Gastroesophageal sphincter (tissue), 4 donors: ENCODE measurements around the gene PRKAR1B. TPM values are rescaled to one million over a fixed set of nuclear protein-coding genes. Genes with fewer than 3 reads are reported as not detected.

Experiments
- ATAC-seq: fragments of 150-250 bp; one replicate; pipeline ENCODE4 v1.9.1; 2016; ENCODE audit warnings: mild to moderate bottlenecking, moderate library complexity
- H3K27ac ChIP-seq, 4 donors: fragments of 200-600 bp; sonication (generic) in 3 of 4; 1 replicate in 3 of 4; 2 replicates in 1 of 4; pipeline ENCODE4 v1.5.1; 2016 to 2019
- H3K27me3 ChIP-seq: fragments of 200-600 bp; sonication (generic); one replicate; pipeline ENCODE4 v1.5.1; 2019
- H3K36me3 ChIP-seq, 2 donors: fragments of 200-600 bp; sonication (generic); one replicate each; pipeline ENCODE4 v1.5.1; 2019; ENCODE audit warnings: control low read depth in 1 of 2
- H3K4me1 ChIP-seq, 3 donors: fragments of 200-600 bp; sonication (generic); 1 replicate in 2 of 3; 2 replicates in 1 of 3; pipeline ENCODE4 v1.5.1; 2016 to 2019; ENCODE audit warnings: control low read depth in 2 of 3
- H3K4me3 ChIP-seq, 2 donors: fragments of 200-600 bp; sonication (generic); one replicate each; pipeline ENCODE4 v1.5.1; 2019; ENCODE audit warnings: mild to moderate bottlenecking in 1 of 2, moderate library complexity in 1 of 2
- H3K9me3 ChIP-seq, 3 donors: fragments of 200-600 bp; sonication (generic); one replicate each; pipeline ENCODE4 v1.5.1; 2017 to 2019; ENCODE audit warnings: control low read depth in 2 of 3
- EP300 ChIP-seq: sonication (generic); formaldehyde crosslinking; IDR thresholded peaks from one replicate; pipeline ENCODE4 v1.6.1; 2017; ENCODE audit warnings: antibody characterized with exemption, mild to moderate bottlenecking
- POLR2A ChIP-seq, 2 donors: fragments of 450-650 bp; IDR thresholded peaks; one replicate each; pipeline ENCODE4 v1.6.1; 2017; ENCODE audit warnings: antibody characterized with exemption in 2 of 2, mild to moderate bottlenecking in 2 of 2, moderate library complexity in 1 of 2
- POLR2AphosphoS5 ChIP-seq: sonication (generic); formaldehyde crosslinking; IDR thresholded peaks from one replicate; pipeline ENCODE4 v1.6.1; 2017; ENCODE audit warnings: antibody characterized with exemption
- WGBS, 2 donors: methylation state at CpG; one replicate each; pipeline ENCODE4 v1.1.5; 2018; ENCODE audit warnings: low coverage in 1 of 2; 5-methylcytosine and 5-hydroxymethylcytosine counted together
- total RNA-seq, 4 donors: library from RNA; depleted of rRNA; stranded (reverse); fragments of >200 nt; gene quantifications; one replicate each; pipeline ENCODE4 v1.1.0, GENCODE V29; 2016
- TF ChIP-seq, protein P1 (sequence below), 4 experiments: fragments of 200-600 bp in 2 of 4; fragments of 450-650 bp in 2 of 4; sonication (generic) in 1 of 4; IDR thresholded peaks; one replicate each; pipeline ENCODE4 v1.5.1; 2017 to 2019; ENCODE audit warnings: antibody characterized with exemption in 4 of 4, mild to moderate bottlenecking in 2 of 4, moderate library complexity in 2 of 4

PRKAR1B gene
- total RNA-seq, 4 donors from 2014 or later = 11.6 to 39.1 (median 24.8) TPM

DNA sequence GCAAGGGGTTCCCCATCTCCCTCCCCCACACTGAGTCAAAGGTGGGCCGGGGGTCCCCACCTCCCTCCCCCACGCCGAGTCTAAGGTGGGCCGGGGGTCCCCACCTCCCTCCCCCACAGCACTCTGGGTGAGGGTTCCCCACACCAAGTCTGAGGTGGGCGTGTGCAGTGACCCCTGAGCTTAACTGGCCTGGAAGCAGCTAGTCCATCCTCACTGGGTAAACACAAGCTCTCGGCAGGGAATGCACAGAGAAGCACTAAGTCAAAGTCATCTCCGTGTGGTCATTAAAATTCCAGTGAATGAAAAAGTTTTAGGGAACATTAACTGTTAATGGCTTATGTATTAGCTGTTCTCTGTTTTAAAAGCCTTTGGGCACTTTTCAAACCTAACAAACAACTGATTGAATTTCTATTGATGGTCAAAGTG, 43.7 kb upstream of the PRKAR1B start:
- H3K9me3 ChIP-seq = no peaks in the 10 kb centered on the region
- ATAC-seq = no peak
- WGBS, 2 donors = 8% methylated on average over 2 of the region's 7 CpGs; no CpG with 5 or more reads in 1 of the 2 donors

DNA sequence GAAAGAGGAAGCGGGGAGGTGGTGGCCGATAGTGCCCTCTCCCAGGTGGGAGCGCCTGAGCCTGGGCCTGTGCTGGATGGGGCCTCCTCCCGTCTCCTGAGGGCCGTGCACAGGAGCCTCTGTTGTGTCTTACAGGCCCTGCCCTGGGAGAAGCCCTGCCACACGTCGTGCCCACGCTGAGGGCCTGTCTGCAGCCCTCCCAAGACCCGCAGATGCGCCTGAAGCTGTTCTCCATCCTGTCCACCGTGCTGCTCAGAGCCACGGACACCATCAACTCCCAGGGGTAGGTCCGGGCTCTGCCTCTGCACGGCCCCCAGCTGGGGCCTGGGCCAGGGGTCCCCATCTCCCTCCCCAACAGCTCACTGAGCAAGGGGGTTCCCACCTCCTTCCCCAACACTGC, 43.3 kb upstream of the PRKAR1B start:
- peaks cover 0 to 46% of the 10 kb centered on the region in 2 donors for H3K36me3 ChIP-seq
- TF ChIP-seq POLR2A (IDR thresholded peaks at IDR 0.05) (no peak), EP300 (no peak), POLR2AphosphoS5 (no peak)
- TF ChIP-seq, protein P1, sequence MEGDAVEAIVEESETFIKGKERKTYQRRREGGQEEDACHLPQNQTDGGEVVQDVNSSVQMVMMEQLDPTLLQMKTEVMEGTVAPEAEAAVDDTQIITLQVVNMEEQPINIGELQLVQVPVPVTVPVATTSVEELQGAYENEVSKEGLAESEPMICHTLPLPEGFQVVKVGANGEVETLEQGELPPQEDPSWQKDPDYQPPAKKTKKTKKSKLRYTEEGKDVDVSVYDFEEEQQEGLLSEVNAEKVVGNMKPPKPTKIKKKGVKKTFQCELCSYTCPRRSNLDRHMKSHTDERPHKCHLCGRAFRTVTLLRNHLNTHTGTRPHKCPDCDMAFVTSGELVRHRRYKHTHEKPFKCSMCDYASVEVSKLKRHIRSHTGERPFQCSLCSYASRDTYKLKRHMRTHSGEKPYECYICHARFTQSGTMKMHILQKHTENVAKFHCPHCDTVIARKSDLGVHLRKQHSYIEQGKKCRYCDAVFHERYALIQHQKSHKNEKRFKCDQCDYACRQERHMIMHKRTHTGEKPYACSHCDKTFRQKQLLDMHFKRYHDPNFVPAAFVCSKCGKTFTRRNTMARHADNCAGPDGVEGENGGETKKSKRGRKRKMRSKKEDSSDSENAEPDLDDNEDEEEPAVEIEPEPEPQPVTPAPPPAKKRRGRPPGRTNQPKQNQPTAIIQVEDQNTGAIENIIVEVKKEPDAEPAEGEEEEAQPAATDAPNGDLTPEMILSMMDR (IDR thresholded peaks at IDR 0.05) = no peak
- H3K9me3 ChIP-seq = no peaks in the 10 kb centered on the region
- H3K4me3 ChIP-seq = no peak overlapping the region
- no CpG with 5 or more reads among the region's 14 CpGs for WGBS, 2 donors
- no peak for ATAC-seq
- peak overlapping the region; percentile 55 to 90 (median 86) for H3K27ac ChIP-seq
- peaks cover 0 to 59% (median 16%) of the 10 kb centered on the region in 3 donors for H3K4me1 ChIP-seq
- H3K27me3 ChIP-seq = no peaks in the 10 kb centered on the region

More for the DNA sequence above, 43.7 kb upstream of the PRKAR1B start:
- Histone ChIP-seq H3K27ac (peak overlapping the region; percentile 55 to 90 (median 86)), H3K36me3 (peaks cover 0 to 46% of the 10 kb centered on the region in 2 donors), H3K27me3 (no peaks in the 10 kb centered on the region), H3K4me3 (no peak overlapping the region), H3K4me1 (peaks cover 0 to 59% (median 16%) of the 10 kb centered on the region in 3 donors)
- TF ChIP-seq, protein P1 (IDR thresholded peaks at IDR 0.05) = no peak
- TF ChIP-seq EP300 (no peak), POLR2A (IDR thresholded peaks at IDR 0.05) (no peak), POLR2AphosphoS5 (no peak)

- peak; percentile 24 for ATAC-seq
- Histone ChIP-seq H3K36me3 (peaks cover 0 to 49% of the 10 kb centered on the region in 2 donors), H3K27me3 (no peaks in the 10 kb centered on the region), H3K4me3 (peak overlapping the region in 1 of 2 donors; percentile 6), H3K9me3 (no peaks in the 10 kb centered on the region), H3K4me1 (peaks cover 0 to 49% (median 16%) of the 10 kb centered on the region in 3 donors), H3K27ac (peak overlapping the region in 3 of 4 donors; percentile 67 to 90 (median 72))
- 60% methylated on average over 1 of the region's 36 CpGs; no CpG with 5 or more reads in 1 of the 2 donors for WGBS, 2 donors
- TF ChIP-seq POLR2AphosphoS5 = peak; percentile 27
- TF ChIP-seq, protein P1 (IDR thresholded peaks at IDR 0.05) = no peak
Measured at GRCh38 chr7:768881-769504, 41.9 kb upstream of the PRKAR1B start.

GRCh38 chr7:767941-768731, 41.1 kb upstream of the PRKAR1B start:
- WGBS, 2 donors = 86 to 87% methylated on average over 10 to 29 of the region's 65 CpGs
- Histone ChIP-seq H3K36me3 (peaks cover 0 to 49% of the 10 kb centered on the region in 2 donors), H3K27ac (peak overlapping the region in 3 of 4 donors; percentile 67 to 90 (median 72)), H3K27me3 (no peaks in the 10 kb centered on the region), H3K4me3 (peak overlapping the region in 1 of 2 donors; percentile 6), H3K4me1 (peaks cover 0 to 49% (median 16%) of the 10 kb centered on the region in 3 donors), H3K9me3 (no peaks in the 10 kb centered on the region)
- TF ChIP-seq, protein P1 (IDR thresholded peaks at IDR 0.05) = no peak
- TF ChIP-seq POLR2AphosphoS5 = no peak
- TF ChIP-seq EP300 = no peak
- TF ChIP-seq POLR2A (IDR thresholded peaks at IDR 0.05) = no peak
- peak; percentile 12 for ATAC-seq
